Mucosa of stomach (tissue), 1 donor: ENCODE data around the gene UVRAG.

ENCODE experiments used
- H3K27me3 ChIP-seq: one replicate; pipeline ENCODE4 v1.7.0; 2013; ENCODE audit warnings: mild to moderate bottlenecking, low read length; ENCODE audit not compliant: control insufficient read depth, insufficient read depth
- H3K36me3 ChIP-seq: one replicate; pipeline ENCODE4 v1.7.0; 2013; ENCODE audit warnings: low read length; ENCODE audit not compliant: control insufficient read depth, insufficient read depth
- H3K4me1 ChIP-seq: one replicate; pipeline ENCODE4 v1.7.0; 2013; ENCODE audit warnings: mild to moderate bottlenecking, low read length; ENCODE audit not compliant: control insufficient read depth, insufficient read depth
- H3K4me3 ChIP-seq: one replicate; pipeline ENCODE4 v1.7.0; 2013; ENCODE audit warnings: low read length
- H3K9ac ChIP-seq: one replicate; pipeline ENCODE4 v1.7.0; 2013; ENCODE audit warnings: mild to moderate bottlenecking, low read length, moderate library complexity
- H3K9me3 ChIP-seq: one replicate; pipeline ENCODE4 v1.7.0; 2013; ENCODE audit warnings: mild to moderate bottlenecking, low read length, moderate library complexity; ENCODE audit not compliant: control insufficient read depth
- donor health status: Pancreatic carcinoma.

The UVRAG gene

DNA sequence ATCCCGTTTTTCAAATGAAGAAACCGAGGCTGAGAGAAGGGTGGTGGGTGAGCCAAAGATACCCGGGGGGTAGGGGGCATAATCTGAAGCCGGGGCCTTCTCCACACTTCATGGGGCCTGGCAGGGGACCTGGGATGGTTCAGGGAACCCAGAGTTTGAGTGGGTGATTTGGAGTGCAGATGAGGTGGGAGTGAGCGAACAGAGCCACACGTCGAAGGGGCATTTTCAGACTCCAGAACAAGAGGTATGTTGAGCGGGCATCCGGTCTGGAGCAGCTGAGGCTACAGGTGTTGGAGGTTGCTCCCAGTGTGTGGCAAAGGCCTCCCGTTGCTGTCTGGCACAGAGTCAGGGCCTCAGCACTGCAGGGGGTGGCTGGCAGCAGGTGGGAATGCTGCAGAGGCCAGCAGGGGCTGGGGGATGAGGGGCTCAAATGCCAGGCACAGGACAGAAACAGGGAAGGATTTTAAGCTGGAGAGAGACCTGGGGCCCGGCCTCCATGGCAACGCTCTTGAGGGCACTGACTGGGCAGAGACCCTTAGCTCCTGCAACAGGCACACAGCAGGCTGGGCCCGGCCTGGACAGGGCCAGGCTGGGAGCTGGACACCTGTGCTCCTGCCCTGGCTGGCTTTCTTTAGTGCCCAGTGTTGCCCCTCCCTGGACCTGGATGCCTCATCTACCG lies 345.1 kb downstream of the UVRAG start:
- peaks cover 3% of the 10 kb centered on the region for H3K27me3 ChIP-seq
- no peaks in the 10 kb centered on the region for H3K9me3 ChIP-seq
- H3K4me1 ChIP-seq: no peaks in the 10 kb centered on the region
- H3K9ac ChIP-seq: no peak overlapping the region
- no peak overlapping the region for H3K4me3 ChIP-seq
- H3K36me3 ChIP-seq: no peaks in the 10 kb centered on the region

DNA sequence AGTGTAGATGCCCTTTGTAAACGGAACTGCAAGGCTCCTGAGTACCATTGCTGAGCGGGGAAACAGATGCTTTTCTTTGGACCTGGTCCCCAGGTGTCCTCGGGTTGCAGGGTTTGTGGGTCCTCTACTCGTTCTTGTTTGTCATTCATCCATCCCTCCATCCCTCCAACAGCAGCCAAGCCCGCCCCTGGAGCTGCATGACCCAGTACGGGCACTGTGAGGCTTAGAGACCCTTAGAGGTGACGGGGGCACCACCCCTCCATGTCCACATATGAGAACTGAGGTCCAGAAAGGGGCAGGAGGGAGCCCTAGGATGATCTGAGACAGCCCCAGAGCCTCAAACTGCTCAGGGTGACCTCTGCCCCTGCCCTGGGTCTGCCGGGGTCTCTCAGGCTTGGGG lies 345.8 kb downstream of the UVRAG start:
- Histone ChIP-seq H3K9me3 (no peaks in the 10 kb centered on the region), H3K4me3 (no peak overlapping the region), H3K27me3 (peaks cover 3% of the 10 kb centered on the region), H3K36me3 (no peaks in the 10 kb centered on the region), H3K4me1 (no peaks in the 10 kb centered on the region), H3K9ac (no peak overlapping the region)

DNA sequence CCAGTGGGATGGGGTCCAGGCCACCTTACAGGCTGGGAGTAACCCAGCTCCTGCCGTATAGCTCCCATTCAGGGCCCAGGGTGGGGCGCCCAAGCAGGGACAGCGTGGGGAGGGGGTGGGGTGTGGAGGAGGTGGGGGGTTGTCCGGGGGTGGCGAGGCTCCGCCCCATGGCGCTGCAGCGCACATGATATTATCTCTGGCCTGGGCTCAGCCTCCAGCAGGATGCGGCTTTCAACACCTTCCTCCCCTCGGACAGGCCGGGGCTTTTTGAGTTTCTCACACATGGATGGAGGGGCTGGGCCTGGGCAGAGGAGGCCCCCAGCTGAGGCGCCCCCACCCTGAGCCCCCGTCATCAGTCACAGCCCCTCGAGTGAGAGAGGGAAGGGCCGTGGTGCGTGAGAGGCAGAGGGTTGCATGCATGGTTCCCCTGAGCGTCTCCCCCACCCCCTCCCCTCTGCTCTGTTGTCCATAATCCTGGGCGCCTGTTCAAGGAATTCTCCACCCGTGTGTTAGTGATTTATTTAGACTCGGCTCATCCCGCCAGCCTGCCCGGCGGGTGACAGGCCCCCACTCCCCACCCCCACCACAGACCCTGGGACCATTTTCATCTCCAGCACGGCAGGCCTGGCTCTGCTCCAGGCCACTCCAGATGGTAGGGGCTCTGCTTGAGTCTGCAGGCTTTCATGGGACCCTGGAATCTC lies 346.4 kb downstream of the UVRAG start:
- H3K36me3 ChIP-seq: no peaks in the 10 kb centered on the region
- no peaks in the 10 kb centered on the region for H3K4me1 ChIP-seq
- no peak overlapping the region for H3K4me3 ChIP-seq
- no peak overlapping the region for H3K9ac ChIP-seq
- H3K9me3 ChIP-seq: no peaks in the 10 kb centered on the region
- H3K27me3 ChIP-seq: peaks cover 3% of the 10 kb centered on the region

DNA sequence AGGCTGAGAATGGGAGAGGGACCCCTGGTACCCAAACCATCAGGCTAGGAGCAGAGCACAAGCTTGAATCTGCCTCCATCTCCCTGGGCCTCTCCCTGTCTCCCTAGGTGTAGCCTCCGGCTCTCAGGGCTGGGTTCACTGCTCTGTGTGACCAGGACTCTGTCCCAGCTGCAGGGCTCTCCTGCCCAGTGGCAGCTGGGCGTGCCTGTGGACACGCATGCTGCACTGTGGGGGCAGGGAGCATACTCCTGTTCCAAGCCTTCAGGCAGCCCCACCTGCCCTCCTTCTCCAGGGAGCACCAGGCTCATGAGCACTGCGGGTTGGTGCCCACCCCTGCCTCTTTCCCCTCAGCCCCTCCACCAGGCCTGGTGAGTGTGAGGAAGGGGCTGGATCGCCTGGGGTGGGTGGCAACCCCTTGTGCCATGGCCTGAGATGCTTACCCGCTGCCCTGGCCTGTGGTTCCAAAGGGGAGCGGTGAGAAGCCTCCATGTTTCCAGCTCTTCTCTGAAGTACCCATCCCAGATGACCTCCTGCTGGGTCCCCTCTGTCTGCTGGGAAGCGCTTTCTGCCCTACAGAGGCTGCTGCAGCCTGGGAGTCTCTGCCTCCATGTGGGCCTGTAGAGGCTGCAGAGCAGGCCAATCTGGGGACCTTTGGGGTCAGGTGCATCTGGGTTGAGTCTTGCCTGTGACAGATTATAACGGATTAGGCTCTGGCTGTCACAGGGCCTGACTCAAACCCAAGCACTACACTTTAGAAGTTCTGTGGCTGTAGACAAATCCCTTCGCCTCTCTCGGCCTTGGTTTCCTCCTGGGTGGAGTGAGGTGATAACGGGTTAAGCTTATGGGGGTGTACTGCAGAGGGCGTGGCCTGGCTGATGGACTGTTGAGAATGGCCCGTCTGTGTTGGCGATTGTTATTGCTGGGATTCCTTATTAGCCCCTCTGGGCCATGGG lies 347.6 kb downstream of the UVRAG start:
- Histone ChIP-seq H3K27me3 (peaks cover 3% of the 10 kb centered on the region), H3K9ac (no peak overlapping the region), H3K4me1 (no peaks in the 10 kb centered on the region), H3K4me3 (no peak overlapping the region), H3K9me3 (no peaks in the 10 kb centered on the region), H3K36me3 (no peaks in the 10 kb centered on the region)

DNA sequence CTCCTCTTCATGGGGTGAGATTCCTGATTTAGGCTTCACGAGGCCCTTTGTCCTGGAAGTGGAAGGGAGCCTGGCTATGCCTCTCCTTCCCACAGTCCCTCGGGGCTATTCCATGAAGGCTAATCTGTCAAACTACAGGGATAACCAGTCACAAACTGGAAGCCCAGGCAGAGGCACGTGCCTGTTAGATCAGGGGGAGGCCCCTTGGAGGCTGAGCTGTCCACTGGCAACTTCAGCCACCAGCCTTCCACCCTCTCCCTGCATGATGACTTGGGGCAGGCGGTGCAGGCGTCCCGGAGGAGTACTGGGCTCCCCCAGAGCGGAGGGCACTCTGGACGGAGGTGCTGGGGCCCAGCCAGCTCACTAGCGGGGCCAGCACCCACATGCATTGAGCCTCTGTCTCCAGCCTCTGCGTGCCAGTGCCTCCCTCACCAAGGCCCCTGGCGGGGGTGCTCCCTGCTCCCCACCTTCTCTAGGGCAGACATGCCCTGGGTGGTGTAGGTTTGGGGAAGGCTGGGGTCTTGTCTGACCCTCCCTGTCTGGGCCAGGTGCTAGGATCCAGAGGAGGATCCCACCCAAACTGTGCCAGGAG lies 348.4 kb downstream of the UVRAG start:
- peaks cover 3% of the 10 kb centered on the region for H3K27me3 ChIP-seq
- no peak overlapping the region for H3K4me3 ChIP-seq
- no peaks in the 10 kb centered on the region for H3K36me3 ChIP-seq
- no peaks in the 10 kb centered on the region for H3K9me3 ChIP-seq
- no peaks in the 10 kb centered on the region for H3K4me1 ChIP-seq
- no peak overlapping the region for H3K9ac ChIP-seq

DNA sequence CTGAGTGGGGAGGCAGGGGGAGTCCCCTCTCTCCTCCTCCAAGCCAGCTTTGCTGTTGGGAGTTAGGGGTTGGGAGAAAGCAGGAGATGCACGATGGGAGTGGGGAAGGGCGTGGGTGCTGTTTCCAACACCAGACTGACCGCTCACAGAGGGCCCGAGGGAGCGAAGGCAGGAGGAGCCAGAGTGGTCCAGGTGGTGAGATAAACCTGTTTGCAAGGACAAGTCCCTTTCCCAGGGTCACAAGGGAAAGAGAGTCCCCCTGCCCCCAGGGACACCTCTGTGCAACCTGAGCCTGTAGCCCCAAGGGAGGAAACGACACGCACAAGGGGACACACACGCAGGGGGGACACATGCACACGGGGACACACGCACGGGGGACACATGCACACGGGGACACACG lies 349.1 kb downstream of the UVRAG start:
- Histone ChIP-seq H3K4me1 (no peaks in the 10 kb centered on the region), H3K9ac (no peak overlapping the region), H3K27me3 (peaks cover 3% of the 10 kb centered on the region), H3K9me3 (no peaks in the 10 kb centered on the region), H3K4me3 (no peak overlapping the region), H3K36me3 (no peaks in the 10 kb centered on the region)

DNA sequence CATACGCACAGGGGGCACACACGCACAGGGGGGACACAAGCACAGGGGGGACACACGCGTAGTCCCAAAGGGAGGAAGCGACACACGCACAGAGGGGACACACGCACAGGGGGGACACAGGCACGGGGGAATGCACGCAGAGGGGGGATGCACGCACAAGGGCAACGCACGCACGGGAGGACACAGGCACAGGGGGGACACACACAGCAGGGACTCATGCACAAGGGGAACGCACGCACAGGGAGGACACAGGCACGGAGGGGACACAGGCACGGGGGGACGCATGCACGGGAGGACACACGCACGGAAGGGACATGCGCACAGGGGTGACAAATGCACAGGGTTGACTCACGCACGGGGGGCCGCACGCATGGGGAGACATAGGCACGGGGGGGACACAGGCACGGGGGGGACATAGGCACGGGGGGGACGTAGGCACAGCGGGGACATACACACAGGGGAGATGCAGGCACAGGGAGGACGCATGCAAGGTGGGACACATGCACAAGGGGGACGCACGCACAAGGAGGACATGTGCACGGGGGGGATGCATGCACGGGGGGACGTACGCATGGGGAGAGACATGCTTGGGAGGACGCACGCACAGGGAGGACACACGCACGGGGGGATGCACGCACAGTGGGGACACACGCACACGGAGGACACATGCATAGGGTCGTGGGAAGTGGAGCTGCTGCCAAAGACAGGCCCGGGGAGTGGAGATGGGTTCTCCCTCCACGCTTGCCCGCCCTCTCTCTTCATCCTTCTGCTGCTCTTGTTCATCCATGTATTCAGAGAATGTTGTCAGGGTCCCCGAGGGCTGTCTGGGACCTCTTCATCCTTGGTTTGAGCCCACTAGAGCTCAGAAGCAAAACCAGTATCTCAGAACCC lies 350.1 kb downstream of the UVRAG start:
- Histone ChIP-seq H3K4me1 (no peaks in the 10 kb centered on the region), H3K9ac (no peak overlapping the region), H3K9me3 (no peaks in the 10 kb centered on the region), H3K4me3 (no peak overlapping the region), H3K36me3 (no peaks in the 10 kb centered on the region), H3K27me3 (peaks cover 3% of the 10 kb centered on the region)

DNA sequence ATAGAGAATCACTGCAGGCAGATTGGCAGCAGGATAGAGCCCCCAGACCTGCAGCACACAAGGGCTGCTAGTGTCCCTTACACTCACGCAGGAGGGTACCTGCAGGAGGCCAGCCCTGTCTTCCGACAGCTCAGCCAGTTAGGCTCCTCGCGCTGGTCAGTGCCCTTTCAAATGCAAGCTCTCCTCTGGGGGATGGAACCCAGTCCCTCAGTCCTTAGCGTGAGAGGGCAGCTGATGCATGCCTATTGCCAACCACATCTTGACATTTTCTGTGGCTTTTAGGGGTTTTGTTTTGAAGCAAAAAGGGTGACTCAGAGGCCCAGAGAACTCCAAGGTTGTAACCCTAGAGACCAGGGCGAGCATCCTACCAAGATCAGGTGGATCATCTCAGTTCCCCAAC lies 351.3 kb downstream of the UVRAG start:
- Histone ChIP-seq H3K27me3 (peaks cover 3% of the 10 kb centered on the region), H3K4me1 (no peaks in the 10 kb centered on the region), H3K9me3 (no peaks in the 10 kb centered on the region), H3K9ac (no peak overlapping the region), H3K36me3 (no peaks in the 10 kb centered on the region), H3K4me3 (no peak overlapping the region)

DNA sequence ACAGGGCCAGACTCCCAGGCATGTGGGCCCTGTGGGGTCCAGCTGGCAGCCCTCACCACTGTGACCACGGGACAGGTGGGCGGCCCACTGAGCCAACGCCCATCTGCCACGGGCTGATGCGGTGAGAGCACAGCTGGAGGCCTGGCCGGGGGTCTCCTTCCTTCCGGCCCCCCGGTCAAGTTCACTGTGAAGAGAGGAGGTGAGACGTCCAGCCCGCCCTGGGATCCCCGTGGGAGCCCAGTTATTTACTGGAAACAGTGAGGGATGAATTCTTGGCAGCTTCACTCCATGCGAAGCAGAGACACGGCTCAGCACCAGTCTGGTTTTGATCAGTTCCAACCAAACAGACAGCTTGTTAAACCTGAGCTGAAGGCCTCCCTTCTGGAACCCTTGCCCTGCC lies 352.6 kb downstream of the UVRAG start:
- Histone ChIP-seq H3K4me1 (no peaks in the 10 kb centered on the region), H3K36me3 (no peaks in the 10 kb centered on the region), H3K27me3 (peaks cover 3% of the 10 kb centered on the region), H3K9me3 (no peaks in the 10 kb centered on the region), H3K9ac (no peak overlapping the region), H3K4me3 (no peak overlapping the region)

DNA sequence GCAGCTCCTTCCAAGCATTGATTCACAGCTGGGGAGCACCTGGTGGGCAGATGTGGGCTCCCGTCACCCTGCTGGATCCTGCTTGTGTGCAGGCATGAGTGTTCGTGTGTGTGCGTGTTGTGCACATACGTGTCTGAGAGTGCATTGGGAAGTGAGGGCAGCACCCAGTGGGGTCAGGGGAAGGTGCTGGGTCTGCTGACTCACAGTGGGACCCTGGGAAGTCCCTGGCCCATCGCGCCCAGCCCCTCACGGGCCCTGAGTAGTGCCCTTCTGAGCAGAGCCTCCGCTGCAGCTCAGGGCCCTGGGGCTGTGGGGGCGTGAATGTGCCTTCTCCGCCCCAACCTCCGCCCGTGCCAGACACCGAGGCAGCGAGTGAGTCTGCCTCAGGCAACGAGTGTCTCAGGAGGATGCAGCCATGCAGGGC lies 354.5 kb downstream of the UVRAG start:
- Histone ChIP-seq H3K4me3 (no peak overlapping the region), H3K36me3 (no peaks in the 10 kb centered on the region), H3K4me1 (no peaks in the 10 kb centered on the region), H3K27me3 (no peaks in the 10 kb centered on the region), H3K9me3 (no peaks in the 10 kb centered on the region), H3K9ac (no peak overlapping the region)

DNA sequence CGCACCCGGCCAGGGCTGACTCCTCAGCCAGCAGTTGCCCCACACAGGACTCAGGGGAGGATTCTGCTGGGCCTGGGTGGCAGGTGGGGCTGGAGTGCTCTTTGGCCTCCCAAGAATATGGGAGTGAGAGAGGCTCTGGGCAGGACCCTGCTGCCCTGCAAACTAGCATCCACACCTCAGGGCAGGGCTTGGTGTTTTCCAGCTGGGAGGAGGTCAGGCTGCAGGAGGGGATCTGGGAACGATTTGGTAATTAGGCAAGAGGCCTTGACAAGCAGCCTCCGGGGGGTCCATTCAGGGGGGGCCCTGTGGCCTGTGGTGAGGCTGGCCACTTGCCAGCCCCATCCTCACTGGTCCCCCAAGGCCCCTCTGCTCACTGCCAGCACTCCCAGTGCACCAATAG lies 355.5 kb downstream of the UVRAG start:
- H3K4me3 ChIP-seq: no peak overlapping the region
- no peaks in the 10 kb centered on the region for H3K9me3 ChIP-seq
- H3K4me1 ChIP-seq: no peaks in the 10 kb centered on the region
- H3K9ac ChIP-seq: no peak overlapping the region
- no peaks in the 10 kb centered on the region for H3K27me3 ChIP-seq
- no peaks in the 10 kb centered on the region for H3K36me3 ChIP-seq
